IMR-90 (cell line): ENCODE results near the gene MYO3B. TPM values are rescaled to one million over a fixed set of nuclear protein-coding genes. Genes with fewer than 3 reads are reported as not detected.

ENCODE experiments used
- ATAC-seq: fragments of 200-7000 bp; cut with Tn5 transposase; 2 replicates; pipeline ENCODE4 v1.9.1; 2020; ENCODE audit warnings: low read depth, mild to moderate bottlenecking, moderate library complexity
- BruUV-seq: library from RNA; stranded (reverse); fragments of 400-500 nt; replicated peaks from 2 replicates; lab custom pipeline; 2021; lab: Mats Ljungman, UMichigan
- CTCF ChIA-PET: fragments of 300-600 bp; formaldehyde crosslinking; extraction: SDS; loops from one replicate; lab custom pipeline; 2021; ENCODE audit warnings: antibody characterized with exemption; lab: Yijun Ruan, JAX
- POLR2A ChIA-PET: fragments of 300-600 bp; sonication (Branson Sonifier 250); formaldehyde crosslinking; loops from one replicate; lab custom pipeline; 2022; ENCODE audit warnings: antibody characterized with exemption; ENCODE audit not compliant: unreplicated experiment; lab: Charles Lee
- DNase-seq: peaks from one replicate; pipeline ENCODE4 v3.0.0; 2013
- H2AFZ ChIP-seq: replicated peaks from 2 replicates; pipeline ENCODE3; 2013; ENCODE audit warnings: low read length, mild to moderate bottlenecking; ENCODE audit not compliant: poor library complexity
- H2AK5ac ChIP-seq: 2 replicates; pipeline ENCODE4 v1.6.1; 2013; ENCODE audit warnings: low read depth, low read length, inconsistent platforms
- H2AK9ac ChIP-seq: replicated peaks from 2 replicates; pipeline ENCODE3; 2013; ENCODE audit warnings: mild to moderate bottlenecking, low read depth, low read length, moderate library complexity; ENCODE audit not compliant: poor library complexity
- H2BK120ac ChIP-seq: 2 replicates; pipeline ENCODE4 v1.6.1; 2013; ENCODE audit warnings: low read depth, low read length, inconsistent platforms
- H2BK15ac ChIP-seq: 3 replicates; pipeline ENCODE4 v1.6.1; 2013; ENCODE audit warnings: low read depth, low read length, inconsistent platforms
- H2BK20ac ChIP-seq: 2 replicates; pipeline ENCODE4 v1.6.1; 2013; ENCODE audit warnings: low read depth, mild to moderate bottlenecking, inconsistent platforms, low read length, moderate library complexity
- H2BK5ac ChIP-seq: 2 replicates; pipeline ENCODE4 v1.6.1; 2013; ENCODE audit warnings: mild to moderate bottlenecking, low read depth, low read length, inconsistent platforms; ENCODE audit not compliant: poor library complexity, severe bottlenecking
- H3K14ac ChIP-seq: replicated peaks from 2 replicates; pipeline ENCODE4 v1.6.1; 2013; ENCODE audit warnings: low read depth, low read length, inconsistent platforms
- H3K18ac ChIP-seq: 2 replicates; pipeline ENCODE4 v1.6.1; 2013; ENCODE audit warnings: low read depth, low read length, control low read depth
- H3K23ac ChIP-seq: 2 replicates; pipeline ENCODE4 v1.6.1; 2013; ENCODE audit warnings: low read depth, low read length, inconsistent platforms
- H3K27ac ChIP-seq: 2 replicates; pipeline ENCODE4 v1.5.1; 2013; ENCODE audit warnings: mild to moderate bottlenecking, control low read depth, low read length; ENCODE audit not compliant: insufficient read depth
- H3K27me3 ChIP-seq: 2 replicates; pipeline ENCODE4 v1.6.1; 2013; ENCODE audit warnings: low read length; ENCODE audit not compliant: control insufficient read depth, insufficient read depth
- H3K36me3 ChIP-seq: 2 replicates; pipeline ENCODE4 v1.6.1; 2013; ENCODE audit warnings: low read length, mixed read lengths; ENCODE audit not compliant: control insufficient read depth, insufficient read depth
- H3K4ac ChIP-seq: 2 replicates; pipeline ENCODE4 v1.6.1; 2013; ENCODE audit warnings: low read depth, low read length, inconsistent platforms
- H3K4me1 ChIP-seq: 2 replicates; pipeline ENCODE4 v1.6.1; 2013; ENCODE audit warnings: low read length, mixed read lengths; ENCODE audit not compliant: control insufficient read depth, insufficient read depth
- H3K4me2 ChIP-seq: 2 replicates; pipeline ENCODE4 v1.6.1; 2013; ENCODE audit warnings: low read depth, mild to moderate bottlenecking, control low read depth, low read length, moderate library complexity
- H3K4me3 ChIP-seq: 2 replicates; pipeline ENCODE4 v1.5.1; 2013; ENCODE audit warnings: low read depth, mild to moderate bottlenecking, control low read depth, low read length, moderate library complexity; ENCODE audit not compliant: insufficient read depth
- H3K56ac ChIP-seq: 2 replicates; pipeline ENCODE4 v1.6.1; 2013; ENCODE audit warnings: low read length, inconsistent platforms; ENCODE audit not compliant: insufficient read depth; ENCODE audit errors: extremely low read depth
- H3K79me1 ChIP-seq, 2 experiments: 2 replicates each; pipeline ENCODE4 v1.6.1; 2013; ENCODE audit warnings: low read length in 2 of 2, inconsistent platforms in 1 of 2, low read depth in 1 of 2
- H3K9ac ChIP-seq: 2 replicates; pipeline ENCODE4 v1.6.1; 2013; ENCODE audit warnings: low read depth, low read length, control low read depth
- H3K9me1 ChIP-seq: 2 replicates; pipeline ENCODE4 v1.6.1; 2013; ENCODE audit warnings: low read length, inconsistent platforms; ENCODE audit not compliant: insufficient read depth
- H3K9me3 ChIP-seq: 2 replicates; pipeline ENCODE4 v1.6.1; 2013; ENCODE audit warnings: low read length; ENCODE audit not compliant: control insufficient read depth, insufficient read depth
- H4K20me1 ChIP-seq: 2 replicates; pipeline ENCODE4 v1.6.1; 2013; ENCODE audit warnings: low read length, inconsistent platforms; ENCODE audit not compliant: insufficient read depth
- H4K5ac ChIP-seq: 2 replicates; pipeline ENCODE4 v1.6.1; 2013; ENCODE audit warnings: mild to moderate bottlenecking, low read depth, low read length, control low read depth
- H4K8ac ChIP-seq, 2 experiments: 2 replicates each; pipeline ENCODE4 v1.6.1; 2013; ENCODE audit warnings: low read depth in 2 of 2, low read length in 2 of 2, control low read depth in 1 of 2, inconsistent platforms in 1 of 2
- H4K91ac ChIP-seq: 2 replicates; pipeline ENCODE4 v1.6.1; 2013; ENCODE audit warnings: low read depth, low read length, inconsistent platforms; ENCODE audit not compliant: insufficient read depth
- BHLHE40 ChIP-seq: fragments of 150-350 bp; IDR thresholded peaks from 2 replicates; pipeline ENCODE4 v1.6.1; 2016; ENCODE audit warnings: mild to moderate bottlenecking, low read depth, low read length
- CEBPB ChIP-seq: IDR thresholded peaks from 2 replicates; pipeline ENCODE4 v1.6.1; 2012; ENCODE audit warnings: low read depth, low read length, improper control_type of control experiment
- CHD1 ChIP-seq: IDR thresholded peaks from 2 replicates; pipeline ENCODE4 v1.6.1; 2012; ENCODE audit warnings: low read depth, low read length, improper control_type of control experiment
- MAFK ChIP-seq: IDR thresholded peaks from 2 replicates; pipeline ENCODE4 v1.6.1; 2012; ENCODE audit warnings: low read depth, low read length, improper control_type of control experiment
- MAZ ChIP-seq: IDR thresholded peaks from 2 replicates; pipeline ENCODE4 v1.6.1; 2012; ENCODE audit warnings: low read depth, mild to moderate bottlenecking, low read length, improper control_type of control experiment, moderate library complexity, borderline replicate concordance
- MXI1 ChIP-seq: IDR thresholded peaks from 2 replicates; pipeline ENCODE4 v1.6.1; 2012; ENCODE audit warnings: low read depth, mild to moderate bottlenecking, low read length, moderate library complexity, borderline replicate concordance
- POLR2A ChIP-seq: IDR thresholded peaks from 2 replicates; pipeline ENCODE4 v1.6.1; 2012; ENCODE audit warnings: mild to moderate bottlenecking, low read depth, low read length
- RAD21 ChIP-seq: IDR thresholded peaks from 2 replicates; pipeline ENCODE4 v1.6.1; 2012; ENCODE audit warnings: low read length, improper control_type of control experiment
- RCOR1 ChIP-seq: IDR thresholded peaks from 2 replicates; pipeline ENCODE4 v1.6.1; 2012; ENCODE audit warnings: mild to moderate bottlenecking, low read length, improper control_type of control experiment; ENCODE audit not compliant: insufficient replicate concordance
- WGBS, 2 experiments: methylation state at CpG; one replicate each; pipeline versions ENCODE4 v1.1.5 to v1.1.7; 2013; ENCODE audit warnings: missing lambda C conversion rate in 2 of 2; ENCODE audit not compliant: insufficient read length in 1 of 2; ENCODE audit errors: extremely low coverage in 2 of 2; 5-methylcytosine and 5-hydroxymethylcytosine counted together
- dilution Hi-C: fragments of 300-500 bp; cut with HindIII; formaldehyde crosslinking; loops from one replicate; pipeline ENCODE4 v1.14.3; 2018; ENCODE audit warnings: low sequenced_read_pairs; ENCODE audit not compliant: unreplicated experiment
- in situ Hi-C: fragments of 300-500 bp; cut with MboI; formaldehyde crosslinking; loops from 3 replicates; pipeline ENCODE4 v1.14.3; 2019; ENCODE audit warnings: low sequenced_read_pairs, inconsistent platforms, mixed read lengths
- intact Hi-C: fragments of 100-400 bp; cut with micrococcal nuclease; formaldehyde crosslinking; loops from 2 replicates; pipeline ENCODE4 v1.10.0; 2022
- polyA plus RNA-seq, 3 experiments: library from polyadenylated mRNA; depleted of rRNA; stranded (reverse); fragments of >200 nt; gene quantifications; 2 replicates each; pipeline ENCODE4 v1.2.3, GENCODE V29; 2012; ENCODE audit warnings: low replicate concordance in 1 of 3
- total RNA-seq: library from RNA; depleted of rRNA; stranded (reverse); fragments of >200 nt; gene quantifications from 2 replicates; pipeline ENCODE4 v1.2.3, GENCODE V29; 2012
- TF ChIP-seq, protein P1 (sequence below): conservative IDR thresholded peaks from 2 replicates; pipeline ENCODE4 v1.5.1; 2012; ENCODE audit warnings: mild to moderate bottlenecking, low read depth, low read length, improper control_type of control experiment
- TF ChIP-seq, protein P2 (sequence below): fragments of 150-350 bp; IDR thresholded peaks from 2 replicates; pipeline ENCODE4 v1.6.1; 2016; ENCODE audit warnings: low read depth, mild to moderate bottlenecking, low read length, moderate library complexity, borderline replicate concordance
- TF ChIP-seq, protein P3 (sequence below): fragments of 150-350 bp; IDR thresholded peaks from 2 replicates; pipeline ENCODE4 v1.6.1; 2017; ENCODE audit warnings: mild to moderate bottlenecking, antibody characterized with exemption, low read length, low read depth

MYO3B gene
- total and polyA plus RNA-seq, 2 of the 4 experiments (the other 2 are of a cell fraction), result 0.02 TPM; not detected in 1

DNA sequence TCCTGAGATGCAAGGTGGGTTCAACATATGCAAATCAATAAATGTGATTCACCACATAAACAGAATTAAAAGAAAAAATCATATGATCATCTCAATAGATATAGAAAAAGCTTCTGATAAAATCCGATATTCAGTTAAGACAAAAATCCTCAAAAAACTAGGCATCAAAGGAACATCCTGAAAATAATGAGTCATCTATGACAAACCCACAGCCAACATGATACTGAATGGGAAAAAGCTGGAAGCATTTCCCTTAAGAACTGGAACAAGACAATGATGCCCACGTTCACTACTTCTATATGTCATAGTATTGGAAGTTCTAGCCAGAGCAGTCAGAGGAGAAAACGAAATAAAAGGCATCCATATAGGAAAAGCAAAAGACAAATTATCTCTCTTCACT is 80.4 kb downstream of the MYO3B start:
- Histone ChIP-seq H2AK9ac (no peak overlapping the region), H3K4me2 (no peak overlapping the region), H3K79me1 (no peaks in the 10 kb centered on the region), H3K4ac (no peak overlapping the region), H3K27ac (no peak overlapping the region), H4K5ac (no peak overlapping the region), H3K9ac (no peak overlapping the region), H3K9me1 (no peaks in the 10 kb centered on the region), H3K4me3 (no peak overlapping the region), H3K4me1 (no peaks in the 10 kb centered on the region), H2AFZ (no peak overlapping the region), H3K14ac (no peak overlapping the region), H2BK120ac (no peak overlapping the region), H3K36me3 (no peaks in the 10 kb centered on the region), H2BK20ac (no peak overlapping the region), H2BK5ac (no peak overlapping the region), H2AK5ac (no peak overlapping the region), H3K56ac (no peak overlapping the region), H3K18ac (no peak overlapping the region), H3K9me3 (no peaks in the 10 kb centered on the region), H4K20me1 (no peaks in the 10 kb centered on the region), H2BK15ac (no peak overlapping the region), H4K91ac (no peak overlapping the region), H3K23ac (no peak overlapping the region), H4K8ac (no peak overlapping the region), H3K27me3 (no peaks in the 10 kb centered on the region; the same call in 1 of the 2 replicates)
- ChIA-PET POLR2A (no interaction called here), CTCF (no interaction called here)
- ATAC-seq, result no peak
- no peak for DNase-seq
- WGBS, 2 experiments, result no CpG with 5 or more reads among the region's 3 CpGs
- dilution Hi-C loops, result no loop called here
- BruUV-seq, result no TSS peak
- TF ChIP-seq MAZ (no peak), RCOR1 (no peak), BHLHE40 (no peak), CHD1 (no peak), POLR2A (no peak), CEBPB (no peak), MAFK (no peak), MXI1 (no peak), RAD21 (no peak)
- TF ChIP-seq, protein P1, sequence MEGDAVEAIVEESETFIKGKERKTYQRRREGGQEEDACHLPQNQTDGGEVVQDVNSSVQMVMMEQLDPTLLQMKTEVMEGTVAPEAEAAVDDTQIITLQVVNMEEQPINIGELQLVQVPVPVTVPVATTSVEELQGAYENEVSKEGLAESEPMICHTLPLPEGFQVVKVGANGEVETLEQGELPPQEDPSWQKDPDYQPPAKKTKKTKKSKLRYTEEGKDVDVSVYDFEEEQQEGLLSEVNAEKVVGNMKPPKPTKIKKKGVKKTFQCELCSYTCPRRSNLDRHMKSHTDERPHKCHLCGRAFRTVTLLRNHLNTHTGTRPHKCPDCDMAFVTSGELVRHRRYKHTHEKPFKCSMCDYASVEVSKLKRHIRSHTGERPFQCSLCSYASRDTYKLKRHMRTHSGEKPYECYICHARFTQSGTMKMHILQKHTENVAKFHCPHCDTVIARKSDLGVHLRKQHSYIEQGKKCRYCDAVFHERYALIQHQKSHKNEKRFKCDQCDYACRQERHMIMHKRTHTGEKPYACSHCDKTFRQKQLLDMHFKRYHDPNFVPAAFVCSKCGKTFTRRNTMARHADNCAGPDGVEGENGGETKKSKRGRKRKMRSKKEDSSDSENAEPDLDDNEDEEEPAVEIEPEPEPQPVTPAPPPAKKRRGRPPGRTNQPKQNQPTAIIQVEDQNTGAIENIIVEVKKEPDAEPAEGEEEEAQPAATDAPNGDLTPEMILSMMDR, result no peak
- TF ChIP-seq, protein P2, sequence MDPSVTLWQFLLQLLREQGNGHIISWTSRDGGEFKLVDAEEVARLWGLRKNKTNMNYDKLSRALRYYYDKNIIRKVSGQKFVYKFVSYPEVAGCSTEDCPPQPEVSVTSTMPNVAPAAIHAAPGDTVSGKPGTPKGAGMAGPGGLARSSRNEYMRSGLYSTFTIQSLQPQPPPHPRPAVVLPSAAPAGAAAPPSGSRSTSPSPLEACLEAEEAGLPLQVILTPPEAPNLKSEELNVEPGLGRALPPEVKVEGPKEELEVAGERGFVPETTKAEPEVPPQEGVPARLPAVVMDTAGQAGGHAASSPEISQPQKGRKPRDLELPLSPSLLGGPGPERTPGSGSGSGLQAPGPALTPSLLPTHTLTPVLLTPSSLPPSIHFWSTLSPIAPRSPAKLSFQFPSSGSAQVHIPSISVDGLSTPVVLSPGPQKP, result no peak
- TF ChIP-seq, protein P3, sequence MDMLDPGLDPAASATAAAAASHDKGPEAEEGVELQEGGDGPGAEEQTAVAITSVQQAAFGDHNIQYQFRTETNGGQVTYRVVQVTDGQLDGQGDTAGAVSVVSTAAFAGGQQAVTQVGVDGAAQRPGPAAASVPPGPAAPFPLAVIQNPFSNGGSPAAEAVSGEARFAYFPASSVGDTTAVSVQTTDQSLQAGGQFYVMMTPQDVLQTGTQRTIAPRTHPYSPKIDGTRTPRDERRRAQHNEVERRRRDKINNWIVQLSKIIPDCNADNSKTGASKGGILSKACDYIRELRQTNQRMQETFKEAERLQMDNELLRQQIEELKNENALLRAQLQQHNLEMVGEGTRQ, result no peak
- intact Hi-C loops, result no loop called here
- in situ Hi-C loops, result no loop called here
